Subcutaneous adipose tissue (tissue), 4 donors: Measurements from ENCODE around the gene ZNF691. TPM values are rescaled to one million over a fixed set of nuclear protein-coding genes. Genes with fewer than 3 reads are reported as not detected.

Experiments used
- CTCF ChIP-seq: fragments of 450-650 bp; IDR thresholded peaks from one replicate; pipeline ENCODE4 v1.5.1; 2016; ENCODE audit warnings: low read depth, mild to moderate bottlenecking, control low read depth, antibody characterized with exemption, moderate library complexity
- total RNA-seq, 4 donors: library from RNA; depleted of rRNA; stranded (reverse); fragments of >200 nt; gene quantifications; one replicate each; pipeline ENCODE4 v1.1.0, GENCODE V29; 2016

ZNF691 gene
- total RNA-seq: 10 to 100 TPM in 1 of 4 donors, 1 to 10 TPM in 3; 6.2 to 11.6 (median 7.0) TPM

- no peak for TF ChIP-seq CTCF
These were observed at the start of gene ZNF691 for GRCh38 chr1:42846257-42847110. Gene ZNF691 (plus strand): TSS chr1:42846613. CDS start chr1:42849659, 3,046 bp downstream.

- no peak for TF ChIP-seq CTCF
These were observed 49.0 kb upstream of the ZNF691 start for GRCh38 chr1:42797414-42797813.

- no peak for TF ChIP-seq CTCF
These were observed 48.4 kb upstream of the ZNF691 start for GRCh38 chr1:42797979-42798378.

- no peak for TF ChIP-seq CTCF
These were observed 44.5 kb upstream of the ZNF691 start for GRCh38 chr1:42801832-42802473.

GRCh38 chr1:42806171-42806570 lies 40.2 kb upstream of the ZNF691 start:
- no peak for TF ChIP-seq CTCF

- no peak for TF ChIP-seq CTCF
These were observed 39.8 kb upstream of the ZNF691 start for GRCh38 chr1:42806593-42806992.

- no peak for TF ChIP-seq CTCF
These were observed 39.3 kb upstream of the ZNF691 start for GRCh38 chr1:42807056-42807668.
